ENCODE data around the gene HSF5. TPM values are rescaled to one million over a fixed set of nuclear protein-coding genes. Genes with fewer than 3 reads are reported as not detected.
A peak's percentile ranks its signal among the peaks of the same experiment; 100 is the strongest.

The HSF5 gene
- total and polyA plus RNA-seq, 2 of the 13 experiments (the other 11 are each of a cell fraction or from before 2014, with no cell fraction given): not detected

- TF ChIP-seq, protein P1, sequence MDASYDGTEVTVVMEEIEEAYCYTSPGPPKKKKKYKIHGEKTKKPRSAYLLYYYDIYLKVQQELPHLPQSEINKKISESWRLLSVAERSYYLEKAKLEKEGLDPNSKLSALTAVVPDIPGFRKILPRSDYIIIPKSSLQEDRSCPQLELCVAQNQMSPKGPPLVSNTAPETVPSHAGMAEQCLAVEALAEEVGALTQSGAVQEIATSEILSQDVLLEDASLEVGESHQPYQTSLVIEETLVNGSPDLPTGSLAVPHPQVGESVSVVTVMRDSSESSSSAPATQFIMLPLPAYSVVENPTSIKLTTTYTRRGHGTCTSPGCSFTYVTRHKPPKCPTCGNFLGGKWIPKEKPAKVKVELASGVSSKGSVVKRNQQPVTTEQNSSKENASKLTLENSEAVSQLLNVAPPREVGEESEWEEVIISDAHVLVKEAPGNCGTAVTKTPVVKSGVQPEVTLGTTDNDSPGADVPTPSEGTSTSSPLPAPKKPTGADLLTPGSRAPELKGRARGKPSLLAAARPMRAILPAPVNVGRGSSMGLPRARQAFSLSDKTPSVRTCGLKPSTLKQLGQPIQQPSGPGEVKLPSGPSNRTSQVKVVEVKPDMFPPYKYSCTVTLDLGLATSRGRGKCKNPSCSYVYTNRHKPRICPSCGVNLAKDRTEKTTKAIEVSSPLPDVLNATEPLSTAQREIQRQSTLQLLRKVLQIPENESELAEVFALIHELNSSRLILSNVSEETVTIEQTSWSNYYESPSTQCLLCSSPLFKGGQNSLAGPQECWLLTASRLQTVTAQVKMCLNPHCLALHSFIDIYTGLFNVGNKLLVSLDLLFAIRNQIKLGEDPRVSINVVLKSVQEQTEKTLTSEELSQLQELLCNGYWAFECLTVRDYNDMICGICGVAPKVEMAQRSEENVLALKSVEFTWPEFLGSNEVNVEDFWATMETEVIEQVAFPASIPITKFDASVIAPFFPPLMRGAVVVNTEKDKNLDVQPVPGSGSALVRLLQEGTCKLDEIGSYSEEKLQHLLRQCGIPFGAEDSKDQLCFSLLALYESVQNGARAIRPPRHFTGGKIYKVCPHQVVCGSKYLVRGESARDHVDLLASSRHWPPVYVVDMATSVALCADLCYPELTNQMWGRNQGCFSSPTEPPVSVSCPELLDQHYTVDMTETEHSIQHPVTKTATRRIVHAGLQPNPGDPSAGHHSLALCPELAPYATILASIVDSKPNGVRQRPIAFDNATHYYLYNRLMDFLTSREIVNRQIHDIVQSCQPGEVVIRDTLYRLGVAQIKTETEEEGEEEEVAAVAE (CRISPR knock-in tag; IDR thresholded peaks at IDR 0.05; ENCODE audit: borderline replicate concordance): peak; percentile 93
- TF ChIP-seq RXRA (CRISPR knock-in tag; IDR thresholded peaks at IDR 0.05) (peak; percentile 99), KAT7 (CRISPR knock-in tag; IDR thresholded peaks at IDR 0.05; ENCODE audit: borderline replicate concordance) (no peak; the same call in 1 of the 2 replicates), TOE1 (CRISPR knock-in tag; IDR thresholded peaks at IDR 0.05) (0 out of 2 replicates have a peak, but pooled peaks have one; percentile 58), HOXD1 (CRISPR knock-in tag; IDR thresholded peaks at IDR 0.05) (peak; percentile 97), SALL1 (CRISPR knock-in tag; IDR thresholded peaks at IDR 0.05) (peak; percentile 100), XRCC5 (optimal IDR thresholded peaks at IDR 0.05; ENCODE audit: low read length) (peak; percentile 95), ZNF816 (CRISPR knock-in tag; IDR thresholded peaks at IDR 0.05; ENCODE audit: borderline replicate concordance) (peak; percentile 78; the same call in 1 of the 2 replicates), HNRNPH1 (optimal IDR thresholded peaks at IDR 0.05; ENCODE audit: low read depth, low read length) (peak; percentile 44), ZNF335 (CRISPR knock-in tag; IDR thresholded peaks at IDR 0.05) (peak; percentile 90), ZNF781 (CRISPR knock-in tag; IDR thresholded peaks at IDR 0.05; ENCODE audit: borderline replicate concordance, not compliant biosample characterization) (peak; percentile 94), PITX1 (CRISPR knock-in tag; IDR thresholded peaks at IDR 0.05) (peak; percentile 99), MBD4 (IDR thresholded peaks at IDR 0.05; ENCODE audit: borderline replicate concordance, low read length) (peak; percentile 99), PAXIP1 (CRISPR knock-in tag; conservative IDR thresholded peaks at IDR 0.05) (peak; percentile 100)
- TF ChIP-seq, protein P2, sequence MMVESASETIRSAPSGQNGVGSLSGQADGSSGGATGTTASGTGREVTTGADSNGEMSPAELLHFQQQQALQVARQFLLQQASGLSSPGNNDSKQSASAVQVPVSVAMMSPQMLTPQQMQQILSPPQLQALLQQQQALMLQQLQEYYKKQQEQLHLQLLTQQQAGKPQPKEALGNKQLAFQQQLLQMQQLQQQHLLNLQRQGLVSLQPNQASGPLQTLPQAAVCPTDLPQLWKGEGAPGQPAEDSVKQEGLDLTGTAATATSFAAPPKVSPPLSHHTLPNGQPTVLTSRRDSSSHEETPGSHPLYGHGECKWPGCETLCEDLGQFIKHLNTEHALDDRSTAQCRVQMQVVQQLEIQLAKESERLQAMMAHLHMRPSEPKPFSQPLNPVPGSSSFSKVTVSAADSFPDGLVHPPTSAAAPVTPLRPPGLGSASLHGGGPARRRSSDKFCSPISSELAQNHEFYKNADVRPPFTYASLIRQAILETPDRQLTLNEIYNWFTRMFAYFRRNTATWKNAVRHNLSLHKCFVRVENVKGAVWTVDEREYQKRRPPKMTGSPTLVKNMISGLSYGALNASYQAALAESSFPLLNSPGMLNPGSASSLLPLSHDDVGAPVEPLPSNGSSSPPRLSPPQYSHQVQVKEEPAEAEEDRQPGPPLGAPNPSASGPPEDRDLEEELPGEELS (CRISPR knock-in tag; IDR thresholded peaks at IDR 0.05): peak; percentile 99
- TF ChIP-seq, protein P3, sequence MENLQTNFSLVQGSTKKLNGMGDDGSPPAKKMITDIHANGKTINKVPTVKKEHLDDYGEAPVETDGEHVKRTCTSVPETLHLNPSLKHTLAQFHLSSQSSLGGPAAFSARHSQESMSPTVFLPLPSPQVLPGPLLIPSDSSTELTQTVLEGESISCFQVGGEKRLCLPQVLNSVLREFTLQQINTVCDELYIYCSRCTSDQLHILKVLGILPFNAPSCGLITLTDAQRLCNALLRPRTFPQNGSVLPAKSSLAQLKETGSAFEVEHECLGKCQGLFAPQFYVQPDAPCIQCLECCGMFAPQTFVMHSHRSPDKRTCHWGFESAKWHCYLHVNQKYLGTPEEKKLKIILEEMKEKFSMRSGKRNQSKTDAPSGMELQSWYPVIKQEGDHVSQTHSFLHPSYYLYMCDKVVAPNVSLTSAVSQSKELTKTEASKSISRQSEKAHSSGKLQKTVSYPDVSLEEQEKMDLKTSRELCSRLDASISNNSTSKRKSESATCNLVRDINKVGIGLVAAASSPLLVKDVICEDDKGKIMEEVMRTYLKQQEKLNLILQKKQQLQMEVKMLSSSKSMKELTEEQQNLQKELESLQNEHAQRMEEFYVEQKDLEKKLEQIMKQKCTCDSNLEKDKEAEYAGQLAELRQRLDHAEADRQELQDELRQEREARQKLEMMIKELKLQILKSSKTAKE (CRISPR knock-in tag; IDR thresholded peaks at IDR 0.05; ENCODE audit: borderline replicate concordance): peak; percentile 97
Measured at GRCh38 chr17:58391302-58391984, 96.8 kb downstream of the HSF5 start (continued).

Measured in HepG2 (cell line).